ENCODE data around the gene AP5S1.

Gene AP5S1

DNA sequence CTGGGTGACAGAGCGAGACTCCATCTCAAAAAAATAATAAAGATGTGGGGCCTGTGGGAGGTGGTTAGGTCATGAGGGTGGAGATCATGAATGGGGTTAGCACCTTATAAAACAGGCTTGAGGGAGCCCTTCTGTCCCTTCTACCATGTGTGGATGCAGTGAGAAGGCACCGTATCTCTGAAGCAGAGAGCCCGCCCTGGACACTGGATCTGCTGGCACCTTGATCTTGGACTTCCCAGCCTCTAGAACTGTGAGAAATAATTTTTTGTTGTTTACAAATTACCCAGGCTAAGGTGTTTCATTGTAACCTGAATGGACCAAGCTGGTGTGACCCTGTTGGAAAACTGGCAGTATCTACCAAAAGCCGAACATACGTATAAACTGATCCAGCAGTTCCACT, 53.2 kb downstream of the AP5S1 start:
- TF ChIP-seq, protein P1, sequence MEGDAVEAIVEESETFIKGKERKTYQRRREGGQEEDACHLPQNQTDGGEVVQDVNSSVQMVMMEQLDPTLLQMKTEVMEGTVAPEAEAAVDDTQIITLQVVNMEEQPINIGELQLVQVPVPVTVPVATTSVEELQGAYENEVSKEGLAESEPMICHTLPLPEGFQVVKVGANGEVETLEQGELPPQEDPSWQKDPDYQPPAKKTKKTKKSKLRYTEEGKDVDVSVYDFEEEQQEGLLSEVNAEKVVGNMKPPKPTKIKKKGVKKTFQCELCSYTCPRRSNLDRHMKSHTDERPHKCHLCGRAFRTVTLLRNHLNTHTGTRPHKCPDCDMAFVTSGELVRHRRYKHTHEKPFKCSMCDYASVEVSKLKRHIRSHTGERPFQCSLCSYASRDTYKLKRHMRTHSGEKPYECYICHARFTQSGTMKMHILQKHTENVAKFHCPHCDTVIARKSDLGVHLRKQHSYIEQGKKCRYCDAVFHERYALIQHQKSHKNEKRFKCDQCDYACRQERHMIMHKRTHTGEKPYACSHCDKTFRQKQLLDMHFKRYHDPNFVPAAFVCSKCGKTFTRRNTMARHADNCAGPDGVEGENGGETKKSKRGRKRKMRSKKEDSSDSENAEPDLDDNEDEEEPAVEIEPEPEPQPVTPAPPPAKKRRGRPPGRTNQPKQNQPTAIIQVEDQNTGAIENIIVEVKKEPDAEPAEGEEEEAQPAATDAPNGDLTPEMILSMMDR (IDR thresholded peaks at IDR 0.05; ENCODE audit: borderline replicate concordance, control extremely low read depth, extremely low read depth, insufficient read depth, missing control alignments): no peak
- no peak for DNase-seq (ENCODE audit: low spot score)
- in situ Hi-C loops (cut with MboI; ENCODE audit: low sequenced_read_pairs, unreplicated experiment): no loop called here

DNA sequence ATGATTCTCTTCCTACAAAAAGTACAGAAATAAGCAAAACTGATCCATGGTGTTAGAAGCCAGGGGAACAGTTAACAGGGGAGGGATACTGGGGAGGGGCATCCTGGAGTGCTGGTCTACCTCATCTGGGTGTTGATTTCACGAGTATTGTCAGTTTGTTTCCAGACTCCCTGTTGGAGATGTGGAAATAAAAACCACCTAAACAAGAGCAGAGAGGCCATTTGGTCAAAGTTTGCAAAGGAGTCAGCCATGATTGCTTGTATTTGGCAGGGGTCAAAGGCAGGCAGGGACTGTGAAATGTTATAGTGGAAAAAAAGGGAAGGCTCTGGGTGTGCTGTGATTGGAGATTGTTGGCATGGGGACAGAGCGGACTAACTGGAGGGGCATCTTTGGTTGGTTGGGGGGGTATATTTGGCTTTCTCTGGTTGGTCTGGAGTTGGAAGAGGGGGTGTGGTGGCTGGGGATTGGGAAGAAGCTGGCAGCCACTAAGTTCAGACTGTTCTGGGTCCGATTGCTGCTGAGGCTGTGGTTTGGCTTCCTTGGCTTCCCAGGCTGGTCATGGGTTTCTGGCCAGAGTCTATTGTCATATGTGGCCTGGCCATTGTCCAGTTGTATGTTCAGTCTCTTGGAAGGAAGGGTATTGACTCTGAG, 54.0 kb downstream of the AP5S1 start:
- in situ Hi-C loops (cut with MboI; ENCODE audit: low sequenced_read_pairs, unreplicated experiment): no loop called here
- TF ChIP-seq, protein P1 (IDR thresholded peaks at IDR 0.05; ENCODE audit: borderline replicate concordance, control extremely low read depth, extremely low read depth, insufficient read depth, missing control alignments): no peak
- DNase-seq (ENCODE audit: low spot score): no peak

DNA sequence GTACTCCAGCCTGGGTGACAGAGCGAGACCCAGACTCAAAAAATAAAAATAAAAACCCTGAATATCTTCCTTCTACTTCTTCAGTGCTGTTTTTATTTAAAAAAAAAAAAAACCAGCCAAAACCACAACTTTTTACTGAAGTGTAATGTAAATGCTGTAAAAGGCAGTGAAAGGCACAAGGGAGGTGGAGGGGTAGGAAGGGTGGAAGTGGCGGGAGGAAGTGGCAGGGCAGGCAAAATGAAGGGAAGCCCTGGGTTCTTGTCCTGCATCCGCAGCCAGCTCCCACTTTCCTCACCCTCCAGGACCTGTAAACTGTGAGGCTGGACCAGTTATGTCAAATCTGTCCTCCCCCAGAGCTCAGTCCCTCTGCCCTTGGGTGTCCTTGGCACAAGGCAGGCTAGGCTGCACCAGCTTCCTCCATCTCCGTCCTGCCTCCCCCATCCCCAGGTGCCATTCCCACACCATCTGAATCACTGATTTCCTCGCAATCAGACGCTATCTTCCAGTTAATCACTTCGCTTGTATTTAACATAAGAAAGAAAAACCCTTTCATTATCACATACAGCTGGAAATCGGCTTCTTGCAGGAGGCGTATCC, 55.1 kb downstream of the AP5S1 start:
- DNase-seq (ENCODE audit: low spot score): no peak
- in situ Hi-C loops (cut with MboI; ENCODE audit: low sequenced_read_pairs, unreplicated experiment): no loop called here
- TF ChIP-seq, protein P1 (IDR thresholded peaks at IDR 0.05; ENCODE audit: borderline replicate concordance, control extremely low read depth, extremely low read depth, insufficient read depth, missing control alignments): no peak

DNA sequence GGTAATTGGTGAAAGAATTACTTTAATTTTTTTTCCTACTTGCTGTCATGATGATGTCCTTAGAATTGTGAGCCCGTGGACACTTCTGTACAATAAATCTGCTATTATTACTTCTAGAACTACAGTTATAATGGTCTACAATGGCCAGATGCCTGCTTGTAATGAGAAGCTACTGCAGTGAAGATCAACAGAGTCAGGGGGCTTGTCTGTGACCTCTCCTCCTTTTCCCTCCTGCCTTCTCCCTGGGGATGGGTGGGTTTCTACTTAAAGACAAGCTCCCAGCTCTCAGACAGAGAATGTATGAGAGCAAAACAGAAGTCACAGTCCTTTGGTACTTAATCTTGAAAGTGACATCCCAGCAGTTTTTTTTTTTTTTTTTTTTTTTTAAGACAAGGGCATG, 55.7 kb downstream of the AP5S1 start:
- DNase-seq (ENCODE audit: low spot score): no peak
- in situ Hi-C loops (cut with MboI; ENCODE audit: low sequenced_read_pairs, unreplicated experiment): no loop called here
- TF ChIP-seq, protein P1 (IDR thresholded peaks at IDR 0.05; ENCODE audit: borderline replicate concordance, control extremely low read depth, extremely low read depth, insufficient read depth, missing control alignments): no peak

DNA sequence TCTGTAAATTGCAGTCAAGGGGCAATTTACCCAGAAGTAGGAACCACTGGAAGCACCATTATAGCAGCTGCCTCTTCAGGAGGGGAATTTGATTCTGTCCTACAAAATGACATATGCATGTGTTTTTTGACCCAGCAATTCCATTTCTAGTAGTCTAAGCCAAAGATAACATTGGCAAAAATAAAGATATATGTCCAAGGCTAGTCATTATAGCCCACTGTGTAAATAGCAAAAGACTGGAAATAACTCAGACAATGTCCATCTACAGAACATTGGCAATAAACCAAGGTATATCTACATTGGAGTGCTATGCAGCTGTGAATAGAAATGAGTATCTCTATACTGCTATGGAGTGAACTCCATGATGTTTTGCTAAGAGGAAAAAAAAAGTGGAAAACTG, 56.3 kb downstream of the AP5S1 start:
- DNase-seq (ENCODE audit: low spot score): no peak
- in situ Hi-C loops (cut with MboI; ENCODE audit: low sequenced_read_pairs, unreplicated experiment): no loop called here
- TF ChIP-seq, protein P1 (IDR thresholded peaks at IDR 0.05; ENCODE audit: borderline replicate concordance, control extremely low read depth, extremely low read depth, insufficient read depth, missing control alignments): no peak

All from GM13976 (cell line).